Lower leg skin (tissue), 3 donors: Measurements from ENCODE around the gene MATR3.

Source experiments
- POLR2A ChIP-seq, 2 donors: fragments of 450-650 bp; IDR thresholded peaks; one replicate each; pipeline ENCODE4 v1.6.1; 2016 to 2017; ENCODE audit warnings: antibody characterized with exemption in 2 of 2, mild to moderate bottlenecking in 1 of 2, moderate library complexity in 1 of 2
- TF ChIP-seq, protein P1 (sequence below), 3 donors: fragments of 450-650 bp; IDR thresholded peaks; one replicate each; pipeline ENCODE4 v1.5.1; 2016; ENCODE audit warnings: antibody characterized with exemption in 3 of 3, mild to moderate bottlenecking in 3 of 3, moderate library complexity in 2 of 3

- TF ChIP-seq, protein P1, sequence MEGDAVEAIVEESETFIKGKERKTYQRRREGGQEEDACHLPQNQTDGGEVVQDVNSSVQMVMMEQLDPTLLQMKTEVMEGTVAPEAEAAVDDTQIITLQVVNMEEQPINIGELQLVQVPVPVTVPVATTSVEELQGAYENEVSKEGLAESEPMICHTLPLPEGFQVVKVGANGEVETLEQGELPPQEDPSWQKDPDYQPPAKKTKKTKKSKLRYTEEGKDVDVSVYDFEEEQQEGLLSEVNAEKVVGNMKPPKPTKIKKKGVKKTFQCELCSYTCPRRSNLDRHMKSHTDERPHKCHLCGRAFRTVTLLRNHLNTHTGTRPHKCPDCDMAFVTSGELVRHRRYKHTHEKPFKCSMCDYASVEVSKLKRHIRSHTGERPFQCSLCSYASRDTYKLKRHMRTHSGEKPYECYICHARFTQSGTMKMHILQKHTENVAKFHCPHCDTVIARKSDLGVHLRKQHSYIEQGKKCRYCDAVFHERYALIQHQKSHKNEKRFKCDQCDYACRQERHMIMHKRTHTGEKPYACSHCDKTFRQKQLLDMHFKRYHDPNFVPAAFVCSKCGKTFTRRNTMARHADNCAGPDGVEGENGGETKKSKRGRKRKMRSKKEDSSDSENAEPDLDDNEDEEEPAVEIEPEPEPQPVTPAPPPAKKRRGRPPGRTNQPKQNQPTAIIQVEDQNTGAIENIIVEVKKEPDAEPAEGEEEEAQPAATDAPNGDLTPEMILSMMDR (IDR thresholded peaks at IDR 0.05), result no peak
- TF ChIP-seq POLR2A (IDR thresholded peaks at IDR 0.05), result no peak
Measured at GRCh38 chr5:139376364-139376763, 82.8 kb downstream of the MATR3 start.
